SK-N-SH (cell line): ENCODE results near the gene NR1H2. TPM values are rescaled to one million over a fixed set of nuclear protein-coding genes. Genes with fewer than 3 reads are reported as not detected.
A peak's percentile ranks its signal among the peaks of the same experiment; 100 is the strongest.

Source experiments
- CTCF ChIA-PET: fragments of 300-600, 350-600 bp; formaldehyde crosslinking; extraction: SDS; loops from one replicate; lab custom pipeline; 2021; lab: Yijun Ruan, JAX
- POLR2A ChIA-PET: fragments of 350-600 bp; sonication (Branson Sonifier 250); formaldehyde crosslinking; extraction: SDS; loops from one replicate; lab custom pipeline; 2020; ENCODE audit warnings: antibody characterized with exemption, inconsistent platforms; lab: Yijun Ruan, JAX
- DNase-seq: peaks from one replicate; pipeline ENCODE4 v3.0.0; 2012
- H2AFZ ChIP-seq: fragments of 200-600 bp; sonication (generic); 2 replicates; pipeline ENCODE4 v1.8.1; 2016; ENCODE audit warnings: antibody characterized with exemption, mild to moderate bottlenecking, low read depth
- H3F3A ChIP-seq: fragments of 200-600 bp; sonication (generic); replicated peaks from 2 replicates; pipeline ENCODE3; 2016; ENCODE audit warnings: antibody characterized with exemption, mild to moderate bottlenecking; ENCODE audit not compliant: insufficient read depth
- H3K27ac ChIP-seq, 2 experiments: fragments of 200-500 bp in 1 of 2; fragments of 200-600 bp in 1 of 2; sonication (Bioruptor generic) in 1 of 2; sonication (generic), shearing (Covaris generic) in 1 of 2; 2 replicates each; pipeline versions ENCODE4 v1.5.1 to v1.6.1; 2014 to 2016; ENCODE audit warnings: low read depth in 2 of 2, inconsistent platforms in 1 of 2, low read length in 1 of 2, mild to moderate bottlenecking in 1 of 2, mixed read lengths in 1 of 2
- H3K27me3 ChIP-seq: fragments of 200-600 bp; sonication (generic), shearing (Covaris generic); 2 replicates; pipeline ENCODE4 v1.6.1; 2016; ENCODE audit warnings: mixed run types; ENCODE audit not compliant: insufficient read depth
- H3K36me3 ChIP-seq, 2 experiments: fragments of 200-500 bp in 1 of 2; fragments of 200-600 bp in 1 of 2; sonication (Bioruptor generic) in 1 of 2; sonication (generic) in 1 of 2; replicated peaks in 1 of 2; 2 replicates each; pipeline versions ENCODE3 to v1.5.1; 2014 to 2016; ENCODE audit warnings: low read length in 1 of 2, mild to moderate bottlenecking in 1 of 2; ENCODE audit not compliant: insufficient read depth in 2 of 2, control insufficient read depth in 1 of 2
- H3K4me1 ChIP-seq, 2 experiments: fragments of 200-500 bp in 1 of 2; fragments of 200-600 bp in 1 of 2; sonication (Bioruptor generic) in 1 of 2; sonication (generic), shearing (Covaris generic) in 1 of 2; 2 replicates each; pipeline versions ENCODE4 v1.5.1 to v1.6.1; 2014 to 2016; ENCODE audit warnings: low read depth in 1 of 2, low read length in 1 of 2, mixed run types in 1 of 2; ENCODE audit not compliant: insufficient read depth in 2 of 2, control insufficient read depth in 1 of 2
- H3K4me2 ChIP-seq: fragments of 200-600 bp; sonication (generic), shearing (Covaris generic); 2 replicates; pipeline ENCODE4 v1.6.1; 2017; ENCODE audit warnings: mixed run types
- H3K4me3 ChIP-seq, 2 experiments: fragments of 200-500 bp in 1 of 2; fragments of 200-600 bp in 1 of 2; sonication (Bioruptor generic) in 1 of 2; sonication (generic), shearing (Covaris generic) in 1 of 2; 2 replicates each; pipeline versions ENCODE4 v1.5.1 to v1.8.1; 2014 to 2016; ENCODE audit warnings: low read depth in 2 of 2, inconsistent platforms in 1 of 2, low read length in 1 of 2, mild to moderate bottlenecking in 1 of 2, mixed read lengths in 1 of 2, moderate library complexity in 1 of 2
- H3K79me2 ChIP-seq: fragments of 200-600 bp; sonication (generic); 2 replicates; pipeline ENCODE4 v1.8.1; 2017; ENCODE audit warnings: mild to moderate bottlenecking; ENCODE audit not compliant: insufficient read depth
- H3K9ac ChIP-seq: fragments of 200-600 bp; sonication (generic); 2 replicates; pipeline ENCODE4 v1.6.1; 2017; ENCODE audit warnings: mixed run types
- H3K9me2 ChIP-seq: fragments of 200-600 bp; sonication (generic); 2 replicates; pipeline ENCODE4 v1.6.1; 2017; ENCODE audit warnings: mixed run types
- H3K9me3 ChIP-seq: fragments of 200-600 bp; sonication (generic); 2 replicates; pipeline ENCODE4 v1.6.1; 2017; ENCODE audit warnings: mixed run types, mild to moderate bottlenecking, moderate library complexity
- H4K20me1 ChIP-seq: fragments of 200-600 bp; sonication (generic); 2 replicates; pipeline ENCODE4 v1.6.1; 2017; ENCODE audit warnings: mild to moderate bottlenecking, mixed run types; ENCODE audit not compliant: insufficient read depth
- CHD2 ChIP-seq: fragments of 150-350 bp; IDR thresholded peaks from 2 replicates; pipeline ENCODE4 v1.6.1; 2018; ENCODE audit warnings: low read length; ENCODE audit not compliant: partially characterized antibody
- EP300 ChIP-seq, 2 experiments: IDR thresholded peaks; 2 replicates each; pipeline versions ENCODE4 v1.4.0 to v1.6.1; 2012; ENCODE audit warnings: borderline replicate concordance in 1 of 2, low read depth in 1 of 2, low read length in 1 of 2
- EZH2phosphoT487 ChIP-seq: fragments of 200-600 bp; sonication (generic); IDR thresholded peaks from 2 replicates; pipeline ENCODE4 v1.6.1; 2017; ENCODE audit warnings: low read depth, mixed run types, mild to moderate bottlenecking, antibody characterized with exemption, moderate library complexity, borderline replicate concordance
- FOSL2 ChIP-seq: IDR thresholded peaks from 2 replicates; pipeline ENCODE4 v1.4.0; 2012; ENCODE audit warnings: low read depth, mild to moderate bottlenecking, moderate library complexity, borderline replicate concordance
- FOXJ3 ChIP-seq: sonication (generic); formaldehyde crosslinking; IDR thresholded peaks from 2 replicates; pipeline ENCODE4 v1.5.1; 2020; ENCODE audit warnings: mild to moderate bottlenecking, missing genetic modification reagents
- FOXM1 ChIP-seq: IDR thresholded peaks from 2 replicates; pipeline ENCODE4 v1.4.0; 2012; ENCODE audit warnings: low read depth, mild to moderate bottlenecking
- GABPA ChIP-seq: IDR thresholded peaks from 2 replicates; pipeline ENCODE4 v1.4.0; 2012; ENCODE audit warnings: low read depth, mild to moderate bottlenecking
- JUND ChIP-seq: IDR thresholded peaks from 2 replicates; pipeline ENCODE4 v1.4.0; 2012
- MEF2A ChIP-seq: IDR thresholded peaks from 2 replicates; pipeline ENCODE4 v1.4.0; 2012; ENCODE audit warnings: low read depth, borderline replicate concordance
- NFIC ChIP-seq: IDR thresholded peaks from 2 replicates; pipeline ENCODE4 v1.4.0; 2012; ENCODE audit warnings: borderline replicate concordance
- PBX3 ChIP-seq: IDR thresholded peaks from 2 replicates; pipeline ENCODE4; 2012
- RAD21 ChIP-seq: IDR thresholded peaks from 2 replicates; pipeline ENCODE4 v1.6.1; 2012; ENCODE audit warnings: mild to moderate bottlenecking, low read length
- RCOR1 ChIP-seq: fragments of 150-350 bp; IDR thresholded peaks from 2 replicates; pipeline ENCODE4 v1.6.1; 2017; ENCODE audit warnings: antibody characterized with exemption, low read length
- RXRA ChIP-seq: IDR thresholded peaks from 2 replicates; pipeline ENCODE4 v1.4.0; 2012; ENCODE audit warnings: low read depth, mild to moderate bottlenecking, borderline replicate concordance
- SMC3 ChIP-seq: IDR thresholded peaks from 2 replicates; pipeline ENCODE4 v1.6.1; 2012; ENCODE audit warnings: low read depth, low read length, improper control_type of control experiment
- TAF1 ChIP-seq: IDR thresholded peaks from 2 replicates; pipeline ENCODE4 v1.6.1; 2012; ENCODE audit warnings: low read depth, mild to moderate bottlenecking, low read length, moderate library complexity, borderline replicate concordance
- TEAD4 ChIP-seq: IDR thresholded peaks from 2 replicates; pipeline ENCODE4 v1.4.0; 2012; ENCODE audit warnings: mild to moderate bottlenecking, borderline replicate concordance; ENCODE audit not compliant: insufficient read depth
- USF2 ChIP-seq: fragments of 150-350 bp; IDR thresholded peaks from 2 replicates; pipeline ENCODE4 v1.6.1; 2017; ENCODE audit warnings: antibody characterized with exemption, low read length, low read depth, borderline replicate concordance
- WGBS: methylation state at CpG from one replicate; pipeline ENCODE4 v1.1.6; 2017; ENCODE audit warnings: low lambda C conversion rate; 5-methylcytosine and 5-hydroxymethylcytosine counted together
- polyA plus RNA-seq, 3 experiments: library from polyadenylated mRNA; depleted of rRNA; stranded (reverse); fragments of >200 nt; gene quantifications; 2 replicates each; pipeline ENCODE4 v1.2.3, GENCODE V29; 2012
- TF ChIP-seq, protein P1 (sequence below): IDR thresholded peaks from 2 replicates; pipeline ENCODE4 v1.4.0; 2012; ENCODE audit warnings: low read depth
- TF ChIP-seq, protein P2 (sequence below): IDR thresholded peaks from 2 replicates; pipeline ENCODE4 v1.4.0; 2012; ENCODE audit warnings: low read depth, borderline replicate concordance
- TF ChIP-seq, protein P3 (sequence below): IDR thresholded peaks from 2 replicates; pipeline ENCODE4 v1.4.0; 2012; ENCODE audit warnings: low read depth, borderline replicate concordance

The NR1H2 gene
- polyA plus RNA-seq, 1 of the 3 experiments (the other 2 are of a cell fraction): 108 TPM

DNA sequence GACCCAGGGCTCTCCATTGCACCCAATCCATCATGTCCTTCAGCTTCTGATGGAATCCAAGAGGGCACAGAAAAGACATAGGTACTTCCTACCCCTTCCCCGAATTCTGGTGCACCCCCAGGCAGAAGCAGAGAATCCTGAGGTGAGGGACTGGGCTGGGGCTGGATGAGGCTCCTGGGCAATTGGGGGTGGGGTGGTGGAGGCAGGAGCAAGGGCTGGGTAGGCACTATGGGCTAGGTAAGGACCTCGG is 44.3 kb upstream of the NR1H2 start:
- Histone ChIP-seq H3K9ac (no peak overlapping the region), H3K36me3 (no peaks in the 10 kb centered on the region), H3K27ac (no peak overlapping the region), H3K79me2 (no peaks in the 10 kb centered on the region), H3K4me1 (peaks cover 7 to 38% of the 10 kb centered on the region in 2 experiments; a peak in 2 of 4 replicates), H3K4me2 (0 out of 2 replicates have a peak overlapping the region, but pooled peaks have one; percentile 78), H2AFZ (no peak overlapping the region), H4K20me1 (no peaks in the 10 kb centered on the region), H3K9me3 (no peaks in the 10 kb centered on the region), H3K4me3 (no peak overlapping the region; a peak in 1 of 4 replicates), H3K27me3 (peaks cover 10% of the 10 kb centered on the region; the same call in 1 of the 2 replicates), H3K9me2 (no peaks in the 10 kb centered on the region), H3F3A (peaks cover 9% of the 10 kb centered on the region)
- POLR2A ChIA-PET: no interaction called here
- CTCF ChIA-PET: no interaction called here
- TF ChIP-seq FOXJ3 (CRISPR knock-in tag) (no peak), RXRA (no peak), NFIC (no peak), RAD21 (no peak), MEF2A (no peak), FOXM1 (no peak), CHD2 (no peak), EZH2phosphoT487 (no peak), TAF1 (no peak), SMC3 (no peak), TEAD4 (no peak), RCOR1 (no peak), EP300 (IDR thresholded peaks at IDR 0.05; ENCODE audit: borderline replicate concordance in 1 of 2, low read depth in 1 of 2, low read length in 1 of 2) (no peak), USF2 (no peak)
- TF ChIP-seq, protein P1, sequence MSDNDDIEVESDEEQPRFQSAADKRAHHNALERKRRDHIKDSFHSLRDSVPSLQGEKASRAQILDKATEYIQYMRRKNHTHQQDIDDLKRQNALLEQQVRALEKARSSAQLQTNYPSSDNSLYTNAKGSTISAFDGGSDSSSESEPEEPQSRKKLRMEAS: no peak
- DNase-seq: no peak
- WGBS: 31% methylated on average over 2 of the region's 2 CpGs

- Histone ChIP-seq H3K9ac (no peak overlapping the region), H3K4me3 (peak overlapping the region in 1 of 2 experiments; percentile 51; a peak in 2 of 4 replicates), H3K4me2 (peak overlapping the region; percentile 64), H3F3A (peaks cover 9% of the 10 kb centered on the region), H3K9me3 (no peaks in the 10 kb centered on the region), H3K27me3 (peaks cover 5% of the 10 kb centered on the region; the same call in 1 of the 2 replicates), H3K36me3 (no peaks in the 10 kb centered on the region), H4K20me1 (no peaks in the 10 kb centered on the region)
- CTCF ChIA-PET: interaction anchor here (5.2 kb wide), 1 partner anchor 25 kb away, joined by 33 read pairs; no protein-coding TSS in a partner anchor
- 72% methylated on average over 20 of the region's 20 CpGs for WGBS
- DNase-seq: no peak
- TF ChIP-seq, protein P2, sequence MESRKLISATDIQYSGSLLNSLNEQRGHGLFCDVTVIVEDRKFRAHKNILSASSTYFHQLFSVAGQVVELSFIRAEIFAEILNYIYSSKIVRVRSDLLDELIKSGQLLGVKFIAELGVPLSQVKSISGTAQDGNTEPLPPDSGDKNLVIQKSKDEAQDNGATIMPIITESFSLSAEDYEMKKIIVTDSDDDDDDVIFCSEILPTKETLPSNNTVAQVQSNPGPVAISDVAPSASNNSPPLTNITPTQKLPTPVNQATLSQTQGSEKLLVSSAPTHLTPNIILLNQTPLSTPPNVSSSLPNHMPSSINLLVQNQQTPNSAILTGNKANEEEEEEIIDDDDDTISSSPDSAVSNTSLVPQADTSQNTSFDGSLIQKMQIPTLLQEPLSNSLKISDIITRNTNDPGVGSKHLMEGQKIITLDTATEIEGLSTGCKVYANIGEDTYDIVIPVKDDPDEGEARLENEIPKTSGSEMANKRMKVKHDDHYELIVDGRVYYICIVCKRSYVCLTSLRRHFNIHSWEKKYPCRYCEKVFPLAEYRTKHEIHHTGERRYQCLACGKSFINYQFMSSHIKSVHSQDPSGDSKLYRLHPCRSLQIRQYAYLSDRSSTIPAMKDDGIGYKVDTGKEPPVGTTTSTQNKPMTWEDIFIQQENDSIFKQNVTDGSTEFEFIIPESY: no peak
- TF ChIP-seq, protein P3, sequence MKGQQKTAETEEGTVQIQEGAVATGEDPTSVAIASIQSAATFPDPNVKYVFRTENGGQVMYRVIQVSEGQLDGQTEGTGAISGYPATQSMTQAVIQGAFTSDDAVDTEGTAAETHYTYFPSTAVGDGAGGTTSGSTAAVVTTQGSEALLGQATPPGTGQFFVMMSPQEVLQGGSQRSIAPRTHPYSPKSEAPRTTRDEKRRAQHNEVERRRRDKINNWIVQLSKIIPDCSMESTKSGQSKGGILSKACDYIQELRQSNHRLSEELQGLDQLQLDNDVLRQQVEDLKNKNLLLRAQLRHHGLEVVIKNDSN: no peak
- TF ChIP-seq GABPA (no peak), FOXJ3 (CRISPR knock-in tag) (no peak), TAF1 (no peak), FOSL2 (no peak), PBX3 (no peak), EZH2phosphoT487 (no peak), EP300 (IDR thresholded peaks at IDR 0.05; ENCODE audit: borderline replicate concordance in 1 of 2, low read depth in 1 of 2, low read length in 1 of 2) (no peak), JUND (no peak), SMC3 (no peak), NFIC (no peak)
- TF ChIP-seq, protein P1: no peak
- TF ChIP-seq, all 33 proteins: peak for 0
- Histone ChIP-seq H3K9me2 (no peaks in the 10 kb centered on the region), H3K79me2 (no peaks in the 10 kb centered on the region), H3K4me1 (peaks cover 7 to 38% of the 10 kb centered on the region in 2 experiments; a peak in 2 of 4 replicates), H2AFZ (no peak overlapping the region), H3K27ac (no peak overlapping the region; a peak in 1 of 4 replicates)
- POLR2A ChIA-PET: interaction anchor here (0.6 to 1.5 kb wide), 2 partner anchors 25 to 75 kb away, joined by 3 to 8 read pairs; no protein-coding TSS in a partner anchor
Observed at GRCh38 chr19:50332244-50333038, 43.8 kb upstream of the NR1H2 start.
